H1 (cell line): ENCODE data around the gene ARHGAP15. TPM values are rescaled to one million over a fixed set of nuclear protein-coding genes. Genes with fewer than 3 reads are reported as not detected.

Experiments
- E2F6 ChIP-seq: IDR thresholded peaks from 2 replicates; pipeline ENCODE4 v1.6.1; 2012; ENCODE audit warnings: inconsistent platforms
- polyA plus RNA-seq, 7 experiments: library from polyadenylated mRNA; depleted of rRNA in 3 of 7; stranded (reverse) in 5 of 7; unstranded in 2 of 7; fragments of >200 nt in 5 of 7; fragments of 200-250 nt in 2 of 7; gene quantifications; 1 replicate in 5 of 7; 2 replicates in 1 of 7; 4 replicates in 1 of 7; pipeline versions ENCODE4 v1.2.1 to v1.2.3, GENCODE V29; 2011 to 2013; ENCODE audit warnings: missing spikeins in 2 of 7, mixed read lengths in 2 of 7
- total RNA-seq: library from RNA; stranded (reverse); fragmentation: NEBNext Ultra II Directional; extraction: Animal tissue kit (Norgen Biotek cat#: 25700); gene quantifications from 2 replicates; pipeline ENCODE4 v1.2.1, GENCODE V29; 2021

ARHGAP15 gene
- total and polyA plus RNA-seq, 2 of the 8 experiments (the other 6 are each of a cell fraction or from before 2014, with no cell fraction given): not detected

GRCh38 chr2:143498496-143498895, 369.3 kb downstream of the ARHGAP15 start (continued):
- TF ChIP-seq E2F6: no peak
